ENCODE measurements around the gene GPLD1.

GPLD1 gene

DNA sequence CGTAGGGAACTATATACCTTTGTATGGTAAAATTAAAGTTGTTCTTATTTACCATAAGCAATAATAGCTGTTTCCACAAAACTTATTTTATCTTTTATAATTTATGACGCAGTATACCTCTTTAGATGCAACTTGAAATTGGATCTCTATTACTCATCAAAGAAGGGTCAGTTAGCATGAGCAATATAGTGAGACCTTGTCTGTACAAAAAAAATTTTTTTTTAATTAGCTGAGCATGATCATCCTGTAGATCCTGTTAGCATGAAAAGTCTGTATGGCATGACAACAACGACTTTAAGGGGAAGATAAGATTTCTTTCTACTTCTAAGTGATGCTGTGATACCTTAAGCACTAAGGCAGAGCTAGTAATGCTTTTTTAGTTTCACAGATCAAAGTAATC is 11.3 kb upstream of the GPLD1 start:
- H3K9me3 ChIP-seq (ENCODE audit: control insufficient read depth, low read length), result no peaks in the 10 kb centered on the region
- H3K4me1 ChIP-seq (ENCODE audit: control insufficient read depth, insufficient read depth, low read depth, low read length), result no peaks in the 10 kb centered on the region
- no peak for DNase-seq
- H3K4me2 ChIP-seq (ENCODE audit: low read length, poor library complexity, severe bottlenecking), result no peak overlapping the region
- no CpG with 5 or more reads among the region's 3 CpGs for WGBS
- H3K9ac ChIP-seq (ENCODE audit: low read length), result no peak overlapping the region
- H2BK120ac ChIP-seq (ENCODE audit: low read depth, low read length), result no peak overlapping the region
- no peak overlapping the region for H3K23ac ChIP-seq (ENCODE audit: low read length in 2 of 2)
- H2BK5ac ChIP-seq (ENCODE audit: low read depth, low read length, poor library complexity, severe bottlenecking), result no peak overlapping the region
- peaks cover 0 to 4% of the 10 kb centered on the region in 2 experiments for H3K36me3 ChIP-seq (ENCODE audit: control insufficient read depth in 1 of 2, insufficient read depth in 2 of 2, low read depth in 1 of 2, low read length in 2 of 2)
- no peak overlapping the region for H4K91ac ChIP-seq (ENCODE audit: low read length)
- no peak overlapping the region for H2BK15ac ChIP-seq (ENCODE audit: low read depth, poor library complexity, severe bottlenecking)
- no peak overlapping the region for H4K8ac ChIP-seq (ENCODE audit: low read length)
- no peak overlapping the region for H2AFZ ChIP-seq (ENCODE audit: low read depth, low read length)
- H3K27me3 ChIP-seq (ENCODE audit: control insufficient read depth in 1 of 2, insufficient read depth in 1 of 2, low read length in 2 of 2), result peaks cover 0 to 18% of the 10 kb centered on the region in 2 experiments
- H3K4ac ChIP-seq (ENCODE audit: low read depth in 1 of 2, low read length in 2 of 2), result no peak overlapping the region
- no peak overlapping the region for H2BK12ac ChIP-seq (ENCODE audit: low read length in 2 of 2)
- H2AK5ac ChIP-seq (ENCODE audit: low read length, severe bottlenecking), result no peak overlapping the region
- H3K27ac ChIP-seq (ENCODE audit: low read length, poor library complexity, severe bottlenecking), result no peak overlapping the region
- no peaks in the 10 kb centered on the region for H3K79me1 ChIP-seq (replicated peaks; ENCODE audit: low read length, poor library complexity, severe bottlenecking)
- no peak overlapping the region for H3K14ac ChIP-seq (ENCODE audit: low read length in 2 of 2)
- no peak overlapping the region for H3K4me3 ChIP-seq (ENCODE audit: insufficient read depth in 1 of 2, low read depth in 1 of 2, low read length in 2 of 2)
- H3K18ac ChIP-seq (ENCODE audit: low read depth in 1 of 2, low read length in 2 of 2), result no peak overlapping the region

DNA sequence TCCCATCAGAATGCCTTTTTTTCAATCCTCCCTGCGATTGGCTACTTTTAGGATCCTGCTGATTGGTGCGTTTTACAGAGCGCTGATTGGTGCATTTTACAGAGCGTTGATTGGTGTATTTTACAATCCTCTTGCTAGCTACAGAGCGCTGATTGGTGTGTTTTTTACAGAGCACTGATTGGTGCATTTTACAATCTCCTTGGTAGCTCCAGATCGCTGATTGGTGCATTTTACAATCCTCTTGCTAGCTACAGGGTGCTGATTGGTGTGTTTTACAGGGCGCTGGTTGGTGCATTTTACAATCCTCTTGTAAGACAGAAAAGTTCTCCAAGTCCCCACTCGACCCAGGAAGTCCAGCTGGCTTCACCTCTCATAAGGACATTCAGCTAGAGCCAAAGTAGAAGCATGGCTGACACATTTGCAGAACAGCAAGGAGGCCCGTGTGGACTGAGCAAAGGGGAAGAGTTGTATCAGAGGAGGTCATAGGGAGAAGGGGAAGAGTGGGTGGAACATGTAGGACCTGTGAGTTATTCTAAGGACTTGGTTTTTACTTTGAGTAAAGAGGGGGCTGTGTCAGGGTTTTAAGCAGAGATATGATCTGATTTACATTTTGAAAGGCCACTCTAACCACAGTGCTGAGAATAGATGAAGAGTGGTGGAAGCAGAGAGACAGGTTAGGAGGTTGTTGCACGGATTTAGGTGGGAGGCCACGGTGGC is 8.0 kb upstream of the GPLD1 start:
- H2BK120ac ChIP-seq (ENCODE audit: low read depth, low read length), result no peak overlapping the region
- no peak overlapping the region for H2AFZ ChIP-seq (ENCODE audit: low read depth, low read length)
- no peak overlapping the region for H3K4me3 ChIP-seq (ENCODE audit: insufficient read depth in 1 of 2, low read depth in 1 of 2, low read length in 2 of 2)
- H3K4ac ChIP-seq (ENCODE audit: low read depth in 1 of 2, low read length in 2 of 2), result no peak overlapping the region
- peaks cover 3 to 33% of the 10 kb centered on the region in 2 experiments for H3K27me3 ChIP-seq (ENCODE audit: control insufficient read depth in 1 of 2, insufficient read depth in 1 of 2, low read length in 2 of 2)
- H4K8ac ChIP-seq (ENCODE audit: low read length), result no peak overlapping the region
- H3K9me3 ChIP-seq (ENCODE audit: control insufficient read depth, low read length), result no peaks in the 10 kb centered on the region
- H3K14ac ChIP-seq (ENCODE audit: low read length in 2 of 2), result no peak overlapping the region
- no peak overlapping the region for H2BK12ac ChIP-seq (ENCODE audit: low read length in 2 of 2)
- no peaks in the 10 kb centered on the region for H3K79me1 ChIP-seq (replicated peaks; ENCODE audit: low read length, poor library complexity, severe bottlenecking)
- H2BK5ac ChIP-seq (ENCODE audit: low read depth, low read length, poor library complexity, severe bottlenecking), result no peak overlapping the region
- no peak overlapping the region for H3K9ac ChIP-seq (ENCODE audit: low read length)
- H4K91ac ChIP-seq (ENCODE audit: low read length), result no peak overlapping the region
- no peak overlapping the region for H3K4me2 ChIP-seq (ENCODE audit: low read length, poor library complexity, severe bottlenecking)
- no peak overlapping the region for H3K18ac ChIP-seq (ENCODE audit: low read depth in 1 of 2, low read length in 2 of 2)
- H2BK15ac ChIP-seq (ENCODE audit: low read depth, poor library complexity, severe bottlenecking), result no peak overlapping the region
- no peaks in the 10 kb centered on the region for H3K36me3 ChIP-seq (ENCODE audit: control insufficient read depth in 1 of 2, insufficient read depth in 2 of 2, low read depth in 1 of 2, low read length in 2 of 2)
- no peak overlapping the region for H3K27ac ChIP-seq (ENCODE audit: low read length, poor library complexity, severe bottlenecking)
- no peak overlapping the region for H2AK5ac ChIP-seq (ENCODE audit: low read length, severe bottlenecking)
- WGBS, result 92% methylated on average over 11 of the region's 11 CpGs
- DNase-seq, result no peak
- no peak overlapping the region for H3K23ac ChIP-seq (ENCODE audit: low read length in 2 of 2)
- H3K4me1 ChIP-seq (ENCODE audit: control insufficient read depth, insufficient read depth, low read depth, low read length), result peaks cover 7% of the 10 kb centered on the region

DNA sequence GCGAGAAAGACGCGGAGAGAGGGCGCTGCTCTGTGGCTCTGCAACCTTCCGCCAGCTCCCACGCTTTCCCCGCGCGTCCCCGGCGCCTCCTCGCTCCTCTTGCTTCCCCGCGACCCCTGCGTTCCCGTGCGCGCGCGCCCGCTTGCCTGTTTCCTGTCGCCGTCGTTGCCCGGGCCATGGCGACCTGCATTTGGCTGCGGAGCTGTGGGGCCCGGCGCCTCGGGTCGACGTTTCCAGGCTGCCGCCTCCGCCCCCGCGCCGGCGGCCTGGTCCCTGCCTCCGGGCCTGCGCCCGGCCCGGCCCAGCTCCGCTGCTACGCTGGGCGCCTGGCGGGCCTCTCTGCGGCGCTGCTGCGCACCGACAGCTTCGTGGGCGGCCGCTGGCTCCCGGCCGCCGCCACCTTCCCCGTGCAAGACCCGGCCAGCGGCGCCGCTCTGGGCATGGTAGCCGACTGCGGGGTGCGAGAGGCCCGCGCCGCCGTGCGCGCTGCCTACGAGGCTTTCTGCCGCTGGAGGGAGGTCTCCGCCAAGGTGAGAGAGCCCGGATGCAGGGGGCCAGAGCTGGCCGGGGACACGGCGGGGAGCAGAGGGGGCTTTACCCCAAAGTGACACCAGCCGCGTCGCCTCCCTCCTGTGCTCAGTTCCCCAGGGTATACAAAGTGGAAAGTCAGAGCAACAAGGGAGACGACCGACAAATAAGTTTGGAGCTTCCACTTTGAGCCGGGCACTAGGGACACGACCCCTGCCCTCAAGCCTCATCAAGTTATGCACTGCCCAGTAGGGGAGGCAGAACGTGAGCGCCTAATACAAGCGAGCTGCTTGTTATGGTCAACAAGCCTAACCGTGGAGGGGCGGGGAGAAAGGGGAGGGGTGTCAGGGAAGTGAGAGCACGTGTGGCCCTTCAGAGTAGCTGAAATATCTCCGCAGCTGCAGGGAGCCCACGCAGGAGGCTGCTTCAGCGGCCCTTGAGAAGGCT is 5.7 kb upstream of the GPLD1 start, which contains the start of gene ALDH5A1:
Gene ALDH5A1 (plus strand): TSS at position 149 of the 975 bp plus-strand sequence. CDS start 28 bp downstream, at position 177.
- Histone ChIP-seq H3K4ac (ENCODE audit: low read depth in 1 of 2, low read length in 2 of 2) (no peak within 1 kb of the TSS), H3K4me1 (ENCODE audit: control insufficient read depth, insufficient read depth, low read depth, low read length) (peaks cover 7% of the 10 kb centered on the region)
- 1% methylated on average over 87 of the region's 93 CpGs for WGBS

More for the DNA sequence above, 5.7 kb upstream of the GPLD1 start, which contains the start of gene ALDH5A1:
- H3K79me1 ChIP-seq (replicated peaks; ENCODE audit: low read length, poor library complexity, severe bottlenecking), result no peaks in the 10 kb centered on the region
- peak within 1 kb of the TSS; percentile 66 to 76 for H3K4me3 ChIP-seq (ENCODE audit: insufficient read depth in 1 of 2, low read depth in 1 of 2, low read length in 2 of 2)
- no peaks in the 10 kb centered on the region for H3K9me3 ChIP-seq (ENCODE audit: control insufficient read depth, low read length)
- peak within 1 kb of the TSS; percentile 89 for H2AFZ ChIP-seq (ENCODE audit: low read depth, low read length)
- H2BK12ac ChIP-seq (ENCODE audit: low read length in 2 of 2), result no peak within 1 kb of the TSS
- peak within 1 kb of the TSS; percentile 86 for H2BK15ac ChIP-seq (ENCODE audit: low read depth, poor library complexity, severe bottlenecking)
- H3K27ac ChIP-seq (ENCODE audit: low read length, poor library complexity, severe bottlenecking), result no peak within 1 kb of the TSS
- no peak within 1 kb of the TSS for H4K91ac ChIP-seq (ENCODE audit: low read length)
- peak within 1 kb of the TSS; percentile 67 for H4K8ac ChIP-seq (ENCODE audit: low read length)
- no peak within 1 kb of the TSS for H2AK5ac ChIP-seq (ENCODE audit: low read length, severe bottlenecking)
- peak within 1 kb of the TSS; percentile 66 for H3K9ac ChIP-seq (ENCODE audit: low read length)
- peak within 1 kb of the TSS; percentile 4 to 22 for H3K18ac ChIP-seq (ENCODE audit: low read depth in 1 of 2, low read length in 2 of 2)
- H3K36me3 ChIP-seq (ENCODE audit: control insufficient read depth in 1 of 2, insufficient read depth in 2 of 2, low read depth in 1 of 2, low read length in 2 of 2), result no peaks in the 10 kb centered on the region
- H2BK120ac ChIP-seq (ENCODE audit: low read depth, low read length), result no peak within 1 kb of the TSS
- peak within 1 kb of the TSS in 1 of 2 experiments; percentile 64 for H3K23ac ChIP-seq (ENCODE audit: low read length in 2 of 2)
- H3K14ac ChIP-seq (ENCODE audit: low read length in 2 of 2), result peak within 1 kb of the TSS in 1 of 2 experiments; percentile 55
- peak within 1 kb of the TSS; percentile 97 for H3K4me2 ChIP-seq (ENCODE audit: low read length, poor library complexity, severe bottlenecking)
- H3K27me3 ChIP-seq (ENCODE audit: control insufficient read depth in 1 of 2, insufficient read depth in 1 of 2, low read length in 2 of 2), result peaks cover 3 to 33% of the 10 kb centered on the region in 2 experiments
- no peak within 1 kb of the TSS for H2BK5ac ChIP-seq (ENCODE audit: low read depth, low read length, poor library complexity, severe bottlenecking)
- DNase-seq, result peak; percentile 50

Measured in mesenchymal stem cell (in vitro differentiated cells and primary cell).